GM18858 (cell line): ENCODE measurements around the gene MYH3.

Experiments used
- ATAC-seq: cut with Tn5 transposase; IDR thresholded peaks from one replicate; pipeline ENCODE4 v1.9.1; 2021; ENCODE audit not compliant: unreplicated experiment

The MYH3 gene

GRCh38 chr17:10649602-10650001 lies 7.5 kb downstream of the MYH3 start:
- ATAC-seq = no peak

- ATAC-seq = no peak
These were observed 8.2 kb downstream of the MYH3 start for GRCh38 chr17:10648956-10649355.

DNA sequence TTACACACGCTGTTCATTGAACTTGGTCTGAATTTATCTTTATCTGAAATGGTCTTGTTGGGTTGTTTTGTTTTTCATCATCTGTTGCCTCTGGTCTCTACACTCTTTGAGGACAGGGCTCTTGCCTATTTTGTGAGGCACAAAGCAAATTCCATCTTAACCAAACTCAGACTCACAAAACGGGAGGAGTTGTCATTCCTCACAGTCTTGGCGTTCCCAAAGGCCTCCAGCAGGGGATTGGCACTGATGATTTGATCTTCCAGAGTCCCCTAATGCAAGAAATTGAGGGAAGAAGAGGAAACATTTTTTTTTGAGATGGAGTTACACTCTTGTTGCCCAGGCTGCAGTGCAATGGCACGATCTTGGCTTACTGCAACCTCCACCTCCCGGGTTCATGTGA lies 8.7 kb downstream of the MYH3 start:
- ATAC-seq = no peak

- no peak for ATAC-seq
These were observed 10.6 kb downstream of the MYH3 start for GRCh38 chr17:10646392-10646990.

- ATAC-seq = no peak
These were observed 16.6 kb downstream of the MYH3 start for GRCh38 chr17:10640475-10640874.

DNA sequence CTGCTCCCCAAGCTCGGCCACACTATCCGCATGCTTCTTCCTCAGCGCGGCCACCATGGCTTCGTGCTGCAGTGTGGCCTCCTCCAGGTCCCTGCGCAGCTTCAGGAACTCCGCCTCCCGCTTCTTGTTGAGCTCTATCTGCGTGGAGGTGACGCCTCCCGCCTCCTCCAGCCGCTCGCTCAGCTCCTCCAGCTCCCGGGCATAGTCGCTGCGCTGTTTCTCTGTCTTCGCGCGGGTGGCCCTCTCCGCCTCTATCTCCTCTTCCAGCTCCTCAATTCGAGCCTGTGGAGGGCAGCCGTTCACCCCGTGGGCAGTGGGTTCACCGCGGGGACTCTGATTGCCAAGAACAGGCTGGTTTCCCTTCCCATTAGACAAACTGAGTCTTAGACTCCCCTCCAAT lies 19.0 kb downstream of the MYH3 start:
- no peak for ATAC-seq

DNA sequence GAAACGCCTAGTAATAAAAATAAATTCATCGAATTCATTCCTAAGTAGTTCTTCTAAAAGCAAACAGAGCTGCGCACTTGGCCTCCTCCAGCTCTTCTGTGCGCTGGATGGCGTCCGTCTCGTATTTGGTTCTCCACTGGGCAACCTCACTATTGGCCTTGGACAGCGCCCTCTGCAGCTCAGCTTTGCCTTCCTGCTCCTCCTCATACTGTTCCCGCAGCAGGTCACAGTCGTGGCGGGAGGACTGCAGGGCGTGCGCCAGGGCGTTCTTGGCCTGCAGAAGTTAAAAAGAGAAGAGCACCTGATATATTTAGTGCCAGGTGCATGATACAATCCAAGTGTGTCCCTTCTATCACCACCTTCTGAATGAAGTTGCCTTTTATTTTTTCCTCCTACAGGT lies 21.8 kb downstream of the MYH3 start:
- ATAC-seq = no peak

DNA sequence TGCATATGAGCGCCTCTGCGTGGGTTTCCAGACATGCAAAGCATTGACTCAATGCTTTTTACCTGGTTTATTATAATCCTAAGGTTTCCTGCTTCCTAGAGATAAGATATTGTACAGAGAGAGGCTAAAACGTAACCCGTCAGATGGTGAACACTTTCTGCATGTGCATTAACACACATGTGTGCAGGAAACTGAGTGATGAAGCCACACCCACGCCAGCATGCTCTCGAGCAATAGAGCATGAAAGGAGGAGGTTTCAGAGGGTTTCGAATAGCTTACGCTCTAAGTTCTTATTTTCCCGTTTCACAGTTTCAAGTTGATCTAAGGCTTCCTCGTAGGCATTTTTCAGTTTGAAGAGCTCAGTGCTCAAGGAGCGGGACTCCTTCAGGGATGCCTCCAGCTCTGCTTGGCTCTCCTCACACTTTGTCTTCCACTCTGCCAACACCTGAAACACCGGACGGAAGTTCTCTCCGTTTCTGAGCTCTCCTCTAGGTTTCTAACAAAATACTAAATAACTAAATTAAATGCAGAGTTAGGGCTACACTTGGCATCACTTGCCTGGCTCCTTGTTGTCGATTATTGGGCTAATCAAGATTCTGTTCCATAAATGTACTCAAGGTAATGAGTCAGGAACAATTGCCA lies 23.2 kb downstream of the MYH3 start:
- ATAC-seq = peak; percentile 89

GRCh38 chr17:10631701-10632100 lies 25.4 kb downstream of the MYH3 start:
- ATAC-seq = no peak

DNA sequence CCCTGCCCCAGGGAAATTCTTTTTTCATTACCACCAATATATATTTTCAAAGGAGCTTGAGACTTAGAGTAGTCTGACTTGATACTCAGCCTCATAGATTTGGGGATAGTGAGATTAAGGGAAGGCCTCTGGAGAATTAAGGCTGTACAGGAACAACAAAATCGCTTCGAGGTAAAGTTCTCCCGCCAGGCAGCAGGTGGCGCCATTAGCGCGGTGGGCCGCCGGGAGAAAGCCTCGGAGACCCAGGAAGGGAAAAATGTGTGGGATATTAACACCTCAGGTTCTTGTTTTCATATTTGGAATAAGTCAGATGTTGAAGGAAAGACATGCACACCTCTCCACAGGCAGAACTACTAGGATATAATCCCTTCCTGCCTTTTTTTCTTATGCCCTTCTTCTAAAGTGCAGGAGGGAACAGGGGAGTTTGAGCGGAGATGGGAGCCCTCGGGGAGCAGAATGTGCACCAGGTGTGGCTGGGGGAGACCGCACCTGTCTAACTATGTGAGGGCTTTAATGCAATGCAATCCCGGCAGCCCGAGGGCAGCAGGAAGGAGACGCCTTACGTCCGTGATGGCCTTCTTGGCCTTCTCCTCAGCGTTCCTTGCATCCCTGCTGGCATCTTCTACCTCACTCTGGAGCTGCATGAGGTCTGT lies 25.9 kb downstream of the MYH3 start:
- no peak for ATAC-seq

GRCh38 chr17:10629706-10630105 lies 27.4 kb downstream of the MYH3 start:
- no peak for ATAC-seq

DNA sequence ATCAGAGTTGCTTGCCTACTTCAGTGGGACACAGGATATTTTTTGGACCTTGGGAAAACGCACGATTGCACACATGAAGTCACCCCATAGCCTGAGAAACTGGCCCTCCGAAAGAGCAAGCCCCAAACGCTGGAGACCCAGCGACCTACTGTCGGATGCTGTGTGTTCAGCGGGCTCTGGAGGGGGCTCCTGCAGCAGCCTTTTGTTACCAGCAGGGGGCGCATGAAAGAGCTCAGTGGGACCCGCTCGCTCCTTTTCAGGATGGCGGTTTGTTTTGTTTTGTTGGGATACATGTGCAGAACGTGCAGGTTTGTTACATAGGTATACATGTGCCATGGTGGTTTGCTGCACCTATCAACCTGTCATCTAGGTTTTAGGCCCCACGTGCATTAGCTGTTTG lies 28.4 kb downstream of the MYH3 start:
- no peak for ATAC-seq

DNA sequence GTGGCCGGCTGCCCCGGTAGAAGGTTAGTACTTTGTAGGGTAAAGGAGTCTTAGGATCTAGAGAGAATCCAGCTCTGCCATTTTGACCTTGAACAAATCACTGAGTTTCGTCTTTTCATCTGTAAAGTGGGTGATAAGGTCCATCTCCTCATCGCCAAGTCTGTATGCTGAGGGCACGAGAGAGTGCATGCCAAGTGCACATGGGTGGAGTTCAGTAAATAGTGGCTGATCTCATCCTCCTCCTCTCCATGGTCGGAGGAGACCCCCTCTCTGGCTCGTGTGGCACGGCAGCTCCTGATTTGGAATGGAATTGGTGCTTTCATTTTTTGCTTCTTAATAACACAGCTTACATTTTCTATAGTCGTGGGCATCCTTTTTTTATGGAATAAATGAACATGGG lies 30.7 kb downstream of the MYH3 start:
- ATAC-seq = no peak

GRCh38 chr17:10624969-10625368 lies 32.1 kb downstream of the MYH3 start:
- no peak for ATAC-seq

- no peak for ATAC-seq
These were observed 33.3 kb downstream of the MYH3 start for GRCh38 chr17:10623737-10624338.

GRCh38 chr17:10622617-10623485 lies 34.3 kb downstream of the MYH3 start:
- ATAC-seq = no peak

- no peak for ATAC-seq
These were observed 35.7 kb downstream of the MYH3 start for GRCh38 chr17:10621397-10621796.

GRCh38 chr17:10620823-10621222 lies 36.3 kb downstream of the MYH3 start:
- ATAC-seq = no peak

- no peak for ATAC-seq
These were observed 38.9 kb downstream of the MYH3 start for GRCh38 chr17:10618202-10618635.

GRCh38 chr17:10617120-10617505 lies 40.0 kb downstream of the MYH3 start:
- ATAC-seq = no peak

DNA sequence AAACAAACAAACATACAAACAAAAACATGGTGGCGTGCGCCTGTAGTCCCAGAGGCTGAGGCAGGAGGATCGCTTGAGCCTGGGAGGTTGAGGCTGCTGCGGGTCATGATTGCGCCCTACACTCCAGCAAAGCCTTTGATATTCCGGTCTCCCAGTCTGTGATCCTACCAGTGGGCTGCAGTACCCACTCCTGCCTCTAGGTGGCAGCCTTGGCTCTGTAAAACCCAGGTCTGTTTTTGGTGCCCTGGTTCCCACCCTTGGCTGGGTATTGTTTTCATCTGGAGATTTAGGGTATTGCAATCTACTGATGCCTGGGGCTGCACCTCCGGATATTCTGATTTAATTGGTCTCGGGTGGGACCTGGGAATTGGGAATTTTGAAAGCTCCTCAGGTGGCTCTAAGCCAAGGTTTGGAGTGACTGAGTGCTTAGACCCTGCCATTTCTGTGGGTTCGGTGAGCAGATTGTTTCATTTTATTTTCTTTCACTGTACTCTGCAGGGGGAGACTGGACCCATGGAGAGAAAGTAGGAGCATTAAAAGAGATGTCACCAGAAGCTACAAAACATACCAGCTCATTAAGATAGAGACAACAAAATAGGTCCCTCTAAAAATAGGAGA lies 40.5 kb downstream of the MYH3 start:
- no peak for ATAC-seq
